GM21390 (cell line): ENCODE data around the gene NSRP1.
"Not testable (repeated sequence)": the region's sequence is repeated elsewhere in the genome, so short reads cannot be mapped to it uniquely, and the experiment has no call there.

Experiments
- ATAC-seq: cut with Tn5 transposase; IDR thresholded peaks from one replicate; pipeline ENCODE4 v1.9.1; 2021; ENCODE audit not compliant: unreplicated experiment

NSRP1 gene

GRCh38 chr17:30176855-30177254, 60.2 kb downstream of the NSRP1 start:
- ATAC-seq: no peak

GRCh38 chr17:30186761-30187160, 70.1 kb downstream of the NSRP1 start:
- ATAC-seq: no peak

- ATAC-seq: no peak
These were observed 71.0 kb downstream of the NSRP1 start for GRCh38 chr17:30187573-30187972.

- no peak for ATAC-seq
These were observed 71.8 kb downstream of the NSRP1 start for GRCh38 chr17:30188211-30188939.

GRCh38 chr17:30191072-30191471, 74.5 kb downstream of the NSRP1 start:
- no peak for ATAC-seq

- no peak for ATAC-seq
These were observed 79.9 kb downstream of the NSRP1 start for GRCh38 chr17:30196504-30196903.

- no peak for ATAC-seq
These were observed 80.8 kb downstream of the NSRP1 start for GRCh38 chr17:30197416-30197815.

GRCh38 chr17:30199600-30199999, 83.0 kb downstream of the NSRP1 start:
- ATAC-seq: no peak

- no peak for ATAC-seq
These were observed 83.5 kb downstream of the NSRP1 start for GRCh38 chr17:30200106-30200505.

- not testable (repeated sequence) for ATAC-seq
These were observed 84.0 kb downstream of the NSRP1 start for GRCh38 chr17:30200656-30201055.

GRCh38 chr17:30203471-30203981, 86.9 kb downstream of the NSRP1 start:
- no peak for ATAC-seq

- no peak for ATAC-seq
These were observed 91.0 kb downstream of the NSRP1 start for GRCh38 chr17:30207655-30208054.

- ATAC-seq: no peak
These were observed 91.6 kb downstream of the NSRP1 start for GRCh38 chr17:30208214-30208613.

- ATAC-seq: no peak
These were observed 93.3 kb downstream of the NSRP1 start for GRCh38 chr17:30209930-30210329.

- ATAC-seq: no peak
These were observed 93.8 kb downstream of the NSRP1 start for GRCh38 chr17:30210366-30210765.

GRCh38 chr17:30210901-30211300, 94.3 kb downstream of the NSRP1 start:
- ATAC-seq: no peak

GRCh38 chr17:30211371-30211770, 94.8 kb downstream of the NSRP1 start:
- ATAC-seq: no peak

GRCh38 chr17:30212750-30213149, 96.1 kb downstream of the NSRP1 start:
- peak; percentile 74 for ATAC-seq

- no peak for ATAC-seq
These were observed 100.4 kb downstream of the NSRP1 start for GRCh38 chr17:30217054-30217453.

- no peak for ATAC-seq
These were observed 101.2 kb downstream of the NSRP1 start for GRCh38 chr17:30217746-30218245.

- no peak for ATAC-seq
These were observed 102.2 kb downstream of the NSRP1 start for GRCh38 chr17:30218799-30219198.

- no peak for ATAC-seq
These were observed 102.7 kb downstream of the NSRP1 start for GRCh38 chr17:30219315-30219714.

GRCh38 chr17:30219833-30220232, 103.2 kb downstream of the NSRP1 start:
- no peak for ATAC-seq
